CD14-positive monocyte (primary cell): Measurements from ENCODE around the gene ADSS1. TPM values are rescaled to one million over a fixed set of nuclear protein-coding genes. Genes with fewer than 3 reads are reported as not detected.

Source experiments
- DNase-seq, 3 donors: peaks; one replicate each; pipeline ENCODE4 v3.0.0-alpha.2; 2011 to 2022
- H2AFZ ChIP-seq: 2 replicates; pipeline ENCODE4 v1.6.0; 2012; ENCODE audit warnings: mild to moderate bottlenecking, low read depth, low read length, inconsistent platforms; ENCODE audit not compliant: insufficient read depth, poor library complexity, severe bottlenecking
- H3K27ac ChIP-seq, 2 donors: 1 replicate in 1 of 2; 2 replicates in 1 of 2; pipeline ENCODE4 v1.5.1; 2012 to 2013; ENCODE audit warnings: low read length in 2 of 2, control low read depth in 1 of 2, inconsistent platforms in 1 of 2, low read depth in 1 of 2, mild to moderate bottlenecking in 1 of 2
- H3K27me3 ChIP-seq, 2 donors: one replicate each; pipeline versions ENCODE4 v1.6.0 to v1.6.1; 2011 to 2013; ENCODE audit warnings: low read length in 2 of 2; ENCODE audit not compliant: control insufficient read depth in 2 of 2, insufficient read depth in 2 of 2
- H3K36me3 ChIP-seq, 2 donors: replicated peaks in 1 of 2; 1 replicate in 1 of 2; 2 replicates in 1 of 2; pipeline versions ENCODE4 v1.5.1 to v1.6.1; 2012 to 2013; ENCODE audit warnings: low read length in 2 of 2, control low read depth in 1 of 2, inconsistent platforms in 1 of 2, mild to moderate bottlenecking in 1 of 2; ENCODE audit not compliant: insufficient read depth in 2 of 2, control insufficient read depth in 1 of 2
- H3K4me1 ChIP-seq, 2 donors: 1 replicate in 1 of 2; 2 replicates in 1 of 2; pipeline versions ENCODE4 v1.5.1 to v1.6.1; 2012 to 2013; ENCODE audit warnings: low read length in 2 of 2, control low read depth in 1 of 2, inconsistent platforms in 1 of 2, mild to moderate bottlenecking in 1 of 2, moderate library complexity in 1 of 2; ENCODE audit not compliant: insufficient read depth in 2 of 2, control insufficient read depth in 1 of 2
- H3K4me2 ChIP-seq: replicated peaks from 2 replicates; pipeline ENCODE3; 2012; ENCODE audit warnings: low read length, moderate library complexity, mild to moderate bottlenecking; ENCODE audit not compliant: poor library complexity, severe bottlenecking; ENCODE audit errors: extremely low read depth
- H3K4me3 ChIP-seq, 3 experiments: fragments of 200-600 bp in 1 of 3; sonication (generic) in 1 of 3; replicated peaks in 1 of 3; 1 replicate in 2 of 3; 2 replicates in 1 of 3; pipeline ENCODE4 v1.5.1; 2011 to 2013; ENCODE audit warnings: low read length in 3 of 3, mild to moderate bottlenecking in 3 of 3, control low read depth in 2 of 3, low read depth in 2 of 3, inconsistent platforms in 1 of 3, moderate library complexity in 1 of 3
- H3K79me2 ChIP-seq: 2 replicates; pipeline ENCODE4 v1.6.0; 2012; ENCODE audit warnings: mild to moderate bottlenecking, control low read depth, inconsistent platforms, low read length, moderate library complexity; ENCODE audit not compliant: insufficient read depth
- H3K9ac ChIP-seq: 2 replicates; pipeline ENCODE4 v1.6.0; 2017; ENCODE audit warnings: low read length, mild to moderate bottlenecking; ENCODE audit not compliant: insufficient read depth, poor library complexity, severe bottlenecking
- H3K9me3 ChIP-seq, 2 donors: replicated peaks in 1 of 2; 1 replicate in 1 of 2; 2 replicates in 1 of 2; pipeline versions ENCODE4 v1.5.1 to v1.6.1; 2012 to 2013; ENCODE audit warnings: low read length in 2 of 2, control low read depth in 1 of 2; ENCODE audit not compliant: control insufficient read depth in 1 of 2, insufficient read depth in 1 of 2
- H4K20me1 ChIP-seq: 2 replicates; pipeline ENCODE4 v1.6.0; 2012; ENCODE audit warnings: mild to moderate bottlenecking, low read length, control low read depth, moderate library complexity; ENCODE audit not compliant: insufficient read depth
- H3K27ac Mint-ChIP-seq, 7 donors: one replicate each; pipeline ENCODE4 v1.8.0; 2020; ENCODE audit warnings: mild to moderate bottlenecking in 7 of 7, mixed read lengths in 7 of 7, moderate library complexity in 6 of 7, inconsistent platforms in 2 of 7
- H3K27me3 Mint-ChIP-seq, 3 donors: one replicate each; pipeline ENCODE4 v1.8.0; 2021 to 2022; ENCODE audit warnings: low read depth in 3 of 3, mild to moderate bottlenecking in 3 of 3, mixed read lengths in 3 of 3, moderate library complexity in 3 of 3, inconsistent platforms in 1 of 3
- H3K36me3 Mint-ChIP-seq, 2 donors: one replicate each; pipeline ENCODE4 v1.8.0; 2020; ENCODE audit warnings: mixed read lengths in 2 of 2, inconsistent platforms in 1 of 2, mild to moderate bottlenecking in 1 of 2
- H3K4me1 Mint-ChIP-seq: one replicate; pipeline ENCODE4 v1.8.0; 2020; ENCODE audit warnings: mild to moderate bottlenecking, mixed read lengths
- H3K4me3 Mint-ChIP-seq, 2 donors: one replicate each; pipeline ENCODE4 v1.8.0; 2020; ENCODE audit warnings: mild to moderate bottlenecking in 2 of 2, mixed read lengths in 2 of 2, moderate library complexity in 1 of 2
- H3K9me3 Mint-ChIP-seq, 7 donors: one replicate each; pipeline ENCODE4 v1.8.0; 2020 to 2022; ENCODE audit warnings: mixed read lengths in 7 of 7, mild to moderate bottlenecking in 6 of 7, moderate library complexity in 6 of 7, inconsistent platforms in 2 of 7
- WGBS: methylation state at CpG from one replicate; pipeline ENCODE4 v1.1.5; 2013; ENCODE audit warnings: missing lambda C conversion rate; ENCODE audit not compliant: insufficient coverage; 5-methylcytosine and 5-hydroxymethylcytosine counted together
- intact Hi-C, 2 donors: fragments of 100-400 bp; cut with micrococcal nuclease; formaldehyde crosslinking; loops; one replicate each; pipeline versions ENCODE4 v1.15.0 to v1.15.1; 2023
- polyA plus RNA-seq, 3 donors: library from polyadenylated mRNA; depleted of rRNA in 1 of 3; unstranded in 2 of 3; stranded (reverse) in 1 of 3; fragments of 300-500 nt in 2 of 3; fragments of >200 nt in 1 of 3; fragmentation: Illumina TruSeq in 2 of 3; gene quantifications; 1 replicate in 2 of 3; 2 replicates in 1 of 3; pipeline ENCODE4 v1.2.3, GENCODE V29; 2012 to 2021
- TF ChIP-seq, protein P1 (sequence below): fragments of 200-600 bp; IDR thresholded peaks from one replicate; pipeline ENCODE4 v1.8.0; 2022; ENCODE audit warnings: antibody characterized with exemption, mild to moderate bottlenecking

Gene ADSS1
- polyA plus RNA-seq, 3 donors = 0.61 to 3.7 (median 0.64) TPM

DNA sequence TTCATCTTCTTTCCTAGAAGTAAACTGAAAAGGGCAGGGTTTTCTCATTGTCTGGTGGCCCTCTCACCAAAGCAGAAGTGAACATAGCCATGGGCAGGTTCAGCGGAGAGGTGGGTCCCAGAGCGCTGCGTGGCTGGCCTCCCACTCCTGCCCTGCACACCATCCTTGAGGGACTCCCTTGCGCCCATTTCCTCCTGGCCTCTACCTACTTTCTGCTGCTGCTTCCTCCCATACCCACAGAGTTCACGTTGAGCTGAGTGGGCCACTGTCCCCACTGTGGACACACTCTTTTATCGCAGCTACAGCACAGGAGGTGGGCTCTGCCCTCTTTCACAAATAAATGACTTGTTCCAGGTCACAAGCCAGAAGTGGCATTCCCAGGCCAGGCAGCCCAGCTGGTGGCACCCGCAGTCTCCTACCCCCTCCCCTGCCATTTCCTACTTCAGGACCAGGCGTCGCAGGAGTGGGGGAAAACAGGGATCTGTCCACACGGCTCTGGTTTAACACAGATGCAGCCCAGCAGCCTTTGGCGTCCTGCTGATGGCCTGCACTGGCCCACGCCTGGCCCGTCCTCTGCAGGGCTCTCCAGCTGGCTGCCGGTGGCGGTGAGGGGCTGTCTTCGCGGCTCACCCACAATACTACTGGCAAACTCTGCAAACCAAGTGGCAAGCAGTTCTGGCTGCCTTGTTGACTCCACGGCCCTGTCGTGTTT, 33.8 kb downstream of the ADSS1 start:
- TF ChIP-seq, protein P1, sequence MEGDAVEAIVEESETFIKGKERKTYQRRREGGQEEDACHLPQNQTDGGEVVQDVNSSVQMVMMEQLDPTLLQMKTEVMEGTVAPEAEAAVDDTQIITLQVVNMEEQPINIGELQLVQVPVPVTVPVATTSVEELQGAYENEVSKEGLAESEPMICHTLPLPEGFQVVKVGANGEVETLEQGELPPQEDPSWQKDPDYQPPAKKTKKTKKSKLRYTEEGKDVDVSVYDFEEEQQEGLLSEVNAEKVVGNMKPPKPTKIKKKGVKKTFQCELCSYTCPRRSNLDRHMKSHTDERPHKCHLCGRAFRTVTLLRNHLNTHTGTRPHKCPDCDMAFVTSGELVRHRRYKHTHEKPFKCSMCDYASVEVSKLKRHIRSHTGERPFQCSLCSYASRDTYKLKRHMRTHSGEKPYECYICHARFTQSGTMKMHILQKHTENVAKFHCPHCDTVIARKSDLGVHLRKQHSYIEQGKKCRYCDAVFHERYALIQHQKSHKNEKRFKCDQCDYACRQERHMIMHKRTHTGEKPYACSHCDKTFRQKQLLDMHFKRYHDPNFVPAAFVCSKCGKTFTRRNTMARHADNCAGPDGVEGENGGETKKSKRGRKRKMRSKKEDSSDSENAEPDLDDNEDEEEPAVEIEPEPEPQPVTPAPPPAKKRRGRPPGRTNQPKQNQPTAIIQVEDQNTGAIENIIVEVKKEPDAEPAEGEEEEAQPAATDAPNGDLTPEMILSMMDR = no peak
- no peak for DNase-seq
- no peak overlapping the region for H3K4me3 Mint-ChIP-seq

DNA sequence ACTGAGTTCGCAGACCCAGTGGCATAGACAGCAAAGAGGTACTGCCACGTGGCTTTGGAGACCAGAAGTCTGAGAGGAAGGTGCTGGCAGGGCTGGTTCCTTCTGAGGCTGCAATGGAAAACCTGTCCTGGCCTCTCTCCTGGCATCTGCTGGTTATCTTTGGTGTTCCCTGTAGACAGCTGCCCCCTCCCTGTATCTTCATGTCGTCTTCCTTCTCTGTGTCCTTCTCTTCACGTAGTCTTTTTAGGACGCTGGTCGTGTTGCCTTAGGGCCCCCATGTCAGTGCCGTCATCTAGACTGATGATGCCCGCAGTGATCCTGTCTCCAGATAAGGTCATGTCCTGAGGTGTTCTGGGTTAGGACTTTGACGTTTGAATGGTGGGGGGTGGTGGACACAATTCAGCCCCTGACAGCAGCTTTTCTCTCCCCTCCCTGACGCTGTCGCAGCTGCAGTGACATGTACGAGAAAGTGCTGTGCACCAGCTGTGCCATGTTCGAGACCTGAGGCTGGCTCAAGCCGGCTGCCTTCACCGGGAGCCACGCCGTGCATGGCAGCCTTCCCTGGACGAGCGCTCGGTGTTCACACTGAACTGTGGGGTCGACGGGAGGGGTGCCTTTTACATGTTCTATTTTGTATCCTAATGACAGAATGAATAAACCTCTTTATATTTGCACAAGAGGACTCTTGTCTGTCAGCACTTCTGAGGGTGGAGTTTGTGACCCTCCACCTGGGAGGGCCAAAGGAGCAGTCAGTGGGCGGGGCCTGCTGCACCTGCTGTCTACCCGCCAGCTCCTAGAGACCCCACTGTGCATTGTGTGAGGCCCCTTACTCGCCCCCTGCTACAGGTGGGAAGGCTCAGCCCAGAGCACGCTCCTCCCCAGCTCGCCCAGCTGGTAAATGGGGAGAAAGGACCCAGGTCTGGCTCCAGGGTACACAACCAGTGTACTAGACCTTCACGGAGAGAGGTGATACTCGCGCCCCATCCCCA, 35.2 kb downstream of the ADSS1 start:
- no peak for DNase-seq
- Histone ChIP-seq H3K36me3 (peaks cover 38 to 59% of the 10 kb centered on the region in 2 donors), H3K4me3 (no peak overlapping the region), H3K9me3 (no peaks in the 10 kb centered on the region), H4K20me1 (peaks cover 37% of the 10 kb centered on the region), H3K27ac (no peak overlapping the region), H3K27me3 (no peaks in the 10 kb centered on the region), H3K9ac (no peak overlapping the region), H2AFZ (no peak overlapping the region), H3K4me1 (peaks cover 4% of the 10 kb centered on the region in 2 donors), H3K4me2 (no peak overlapping the region), H3K79me2 (peaks cover 31% of the 10 kb centered on the region)
- Mint-ChIP-seq H3K27me3 (no peaks in the 10 kb centered on the region), H3K4me3 (no peak overlapping the region), H3K27ac (peak overlapping the region in 2 of 7 donors; percentile 32 to 77), H3K9me3 (peaks cover 0 to 4% (median 0%) of the 10 kb centered on the region in 7 donors), H3K4me1 (peaks cover 2% of the 10 kb centered on the region), H3K36me3 (peaks cover 49 to 59% of the 10 kb centered on the region in 2 donors)
- WGBS = 96% methylated on average over 25 of the region's 30 CpGs
- TF ChIP-seq, protein P1 = no peak
- intact Hi-C loops = no loop called here

More for the DNA sequence above, 33.8 kb downstream of the ADSS1 start:
- H3K9ac ChIP-seq = no peak overlapping the region
- H3K4me2 ChIP-seq = no peak overlapping the region
- Mint-ChIP-seq H3K36me3 (peaks cover 48 to 59% of the 10 kb centered on the region in 2 donors), H3K27ac (peak overlapping the region in 1 of 7 donors; percentile 61), H3K4me1 (peaks cover 10% of the 10 kb centered on the region), H3K9me3 (peaks cover 0 to 2% (median 0%) of the 10 kb centered on the region in 7 donors), H3K27me3 (no peaks in the 10 kb centered on the region)
- no peak overlapping the region for H3K27ac ChIP-seq
- H3K27me3 ChIP-seq = no peaks in the 10 kb centered on the region
- peaks cover 41% of the 10 kb centered on the region for H4K20me1 ChIP-seq
- H3K79me2 ChIP-seq = peaks cover 44% of the 10 kb centered on the region
- peaks cover 38 to 59% of the 10 kb centered on the region in 2 donors for H3K36me3 ChIP-seq
- no peak overlapping the region for H3K4me3 ChIP-seq
- intact Hi-C loops = no loop called here
- H2AFZ ChIP-seq = no peak overlapping the region
- peaks cover 14 to 16% of the 10 kb centered on the region in 2 donors for H3K4me1 ChIP-seq
- WGBS = 95% methylated on average over 17 of the region's 19 CpGs
- no peaks in the 10 kb centered on the region for H3K9me3 ChIP-seq
